Gastroesophageal sphincter (tissue), 4 donors: Measurements from ENCODE around the gene TTN. TPM values are rescaled to one million over a fixed set of nuclear protein-coding genes. Genes with fewer than 3 reads are reported as not detected.

Experiments used
- ATAC-seq: fragments of 150-250 bp; one replicate; pipeline ENCODE4 v1.9.1; 2016; ENCODE audit warnings: mild to moderate bottlenecking, moderate library complexity
- H3K27ac ChIP-seq, 4 donors: fragments of 200-600 bp; sonication (generic) in 3 of 4; 1 replicate in 3 of 4; 2 replicates in 1 of 4; pipeline ENCODE4 v1.5.1; 2016 to 2019
- H3K27me3 ChIP-seq: fragments of 200-600 bp; sonication (generic); one replicate; pipeline ENCODE4 v1.5.1; 2019
- H3K36me3 ChIP-seq, 2 donors: fragments of 200-600 bp; sonication (generic); one replicate each; pipeline ENCODE4 v1.5.1; 2019; ENCODE audit warnings: control low read depth in 1 of 2
- H3K4me1 ChIP-seq, 3 donors: fragments of 200-600 bp; sonication (generic); 1 replicate in 2 of 3; 2 replicates in 1 of 3; pipeline ENCODE4 v1.5.1; 2016 to 2019; ENCODE audit warnings: control low read depth in 2 of 3
- H3K4me3 ChIP-seq, 2 donors: fragments of 200-600 bp; sonication (generic); one replicate each; pipeline ENCODE4 v1.5.1; 2019; ENCODE audit warnings: mild to moderate bottlenecking in 1 of 2, moderate library complexity in 1 of 2
- H3K9me3 ChIP-seq, 3 donors: fragments of 200-600 bp; sonication (generic); one replicate each; pipeline ENCODE4 v1.5.1; 2017 to 2019; ENCODE audit warnings: control low read depth in 2 of 3
- EP300 ChIP-seq: sonication (generic); formaldehyde crosslinking; IDR thresholded peaks from one replicate; pipeline ENCODE4 v1.6.1; 2017; ENCODE audit warnings: antibody characterized with exemption, mild to moderate bottlenecking
- POLR2A ChIP-seq, 2 donors: fragments of 450-650 bp; IDR thresholded peaks; one replicate each; pipeline ENCODE4 v1.6.1; 2017; ENCODE audit warnings: antibody characterized with exemption in 2 of 2, mild to moderate bottlenecking in 2 of 2, moderate library complexity in 1 of 2
- POLR2AphosphoS5 ChIP-seq: sonication (generic); formaldehyde crosslinking; IDR thresholded peaks from one replicate; pipeline ENCODE4 v1.6.1; 2017; ENCODE audit warnings: antibody characterized with exemption
- WGBS, 2 donors: methylation state at CpG; one replicate each; pipeline ENCODE4 v1.1.5; 2018; ENCODE audit warnings: low coverage in 1 of 2; 5-methylcytosine and 5-hydroxymethylcytosine counted together
- total RNA-seq, 4 donors: library from RNA; depleted of rRNA; stranded (reverse); fragments of >200 nt; gene quantifications; one replicate each; pipeline ENCODE4 v1.1.0, GENCODE V29; 2016
- TF ChIP-seq, protein P1 (sequence below), 4 experiments: fragments of 200-600 bp in 2 of 4; fragments of 450-650 bp in 2 of 4; sonication (generic) in 1 of 4; IDR thresholded peaks; one replicate each; pipeline ENCODE4 v1.5.1; 2017 to 2019; ENCODE audit warnings: antibody characterized with exemption in 4 of 4, mild to moderate bottlenecking in 2 of 4, moderate library complexity in 2 of 4

The TTN gene
- total RNA-seq, 4 donors from 2014 or later, result 5.0 to 12.8 (median 8.3) TPM

DNA sequence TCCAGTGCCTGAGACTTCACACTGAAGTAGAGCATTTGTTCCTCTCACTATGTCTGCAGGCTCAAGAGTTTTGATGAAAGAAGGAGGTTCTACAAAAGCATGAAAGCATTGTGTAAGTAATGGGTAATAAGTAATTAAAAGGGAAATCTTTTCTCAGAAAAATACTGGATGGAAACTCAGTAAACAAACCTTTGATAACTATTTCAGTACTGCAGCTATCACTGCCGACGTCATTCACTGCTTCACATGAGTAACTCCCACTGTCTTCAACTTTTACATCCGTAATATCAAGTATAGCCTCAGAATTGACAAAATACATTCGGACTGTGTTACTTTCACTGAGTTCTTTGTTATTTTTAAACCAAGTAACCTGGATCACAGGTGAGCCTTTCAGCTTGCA is 72.7 kb downstream of the TTN start:
- no peaks in the 10 kb centered on the region for H3K4me1 ChIP-seq
- no peaks in the 10 kb centered on the region for H3K36me3 ChIP-seq
- no peak overlapping the region for H3K27ac ChIP-seq
- H3K9me3 ChIP-seq, result no peaks in the 10 kb centered on the region
- H3K27me3 ChIP-seq, result no peaks in the 10 kb centered on the region
- no peak overlapping the region for H3K4me3 ChIP-seq
- 86 to 89% methylated on average over 4 of the region's 4 CpGs for WGBS, 2 donors
- ATAC-seq, result no peak
- TF ChIP-seq POLR2A (IDR thresholded peaks at IDR 0.05) (no peak), EP300 (no peak), POLR2AphosphoS5 (no peak)
- TF ChIP-seq, protein P1, sequence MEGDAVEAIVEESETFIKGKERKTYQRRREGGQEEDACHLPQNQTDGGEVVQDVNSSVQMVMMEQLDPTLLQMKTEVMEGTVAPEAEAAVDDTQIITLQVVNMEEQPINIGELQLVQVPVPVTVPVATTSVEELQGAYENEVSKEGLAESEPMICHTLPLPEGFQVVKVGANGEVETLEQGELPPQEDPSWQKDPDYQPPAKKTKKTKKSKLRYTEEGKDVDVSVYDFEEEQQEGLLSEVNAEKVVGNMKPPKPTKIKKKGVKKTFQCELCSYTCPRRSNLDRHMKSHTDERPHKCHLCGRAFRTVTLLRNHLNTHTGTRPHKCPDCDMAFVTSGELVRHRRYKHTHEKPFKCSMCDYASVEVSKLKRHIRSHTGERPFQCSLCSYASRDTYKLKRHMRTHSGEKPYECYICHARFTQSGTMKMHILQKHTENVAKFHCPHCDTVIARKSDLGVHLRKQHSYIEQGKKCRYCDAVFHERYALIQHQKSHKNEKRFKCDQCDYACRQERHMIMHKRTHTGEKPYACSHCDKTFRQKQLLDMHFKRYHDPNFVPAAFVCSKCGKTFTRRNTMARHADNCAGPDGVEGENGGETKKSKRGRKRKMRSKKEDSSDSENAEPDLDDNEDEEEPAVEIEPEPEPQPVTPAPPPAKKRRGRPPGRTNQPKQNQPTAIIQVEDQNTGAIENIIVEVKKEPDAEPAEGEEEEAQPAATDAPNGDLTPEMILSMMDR (IDR thresholded peaks at IDR 0.05), result no peak

DNA sequence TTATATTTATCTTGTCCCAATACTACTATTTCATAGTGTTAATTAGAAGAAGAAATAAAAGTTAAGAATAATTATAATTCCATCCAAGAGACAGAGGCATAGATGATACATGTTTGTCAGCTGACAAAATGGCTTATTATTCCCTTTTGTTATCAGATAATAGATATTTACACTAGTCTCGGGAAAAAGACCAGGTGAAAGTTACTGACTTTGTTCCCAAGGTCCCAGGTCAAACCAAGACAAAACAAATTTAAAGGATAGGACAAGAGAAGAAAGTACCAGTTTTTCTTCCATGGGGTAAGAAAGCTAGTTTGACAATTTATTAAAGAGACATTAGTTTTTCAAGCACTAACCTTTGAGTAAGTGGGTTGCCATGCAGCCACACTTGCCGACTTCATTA is 73.2 kb downstream of the TTN start:
- Histone ChIP-seq H3K9me3 (no peaks in the 10 kb centered on the region), H3K4me1 (no peaks in the 10 kb centered on the region), H3K27ac (no peak overlapping the region), H3K36me3 (no peaks in the 10 kb centered on the region), H3K4me3 (no peak overlapping the region), H3K27me3 (no peaks in the 10 kb centered on the region)
- 66 to 100% methylated on average over 1 to 2 of the region's 2 CpGs for WGBS, 2 donors
- no peak for ATAC-seq
- no peak for TF ChIP-seq POLR2AphosphoS5
- TF ChIP-seq, protein P1 (IDR thresholded peaks at IDR 0.05), result no peak
- no peak for TF ChIP-seq EP300
- no peak for TF ChIP-seq POLR2A (IDR thresholded peaks at IDR 0.05)

DNA sequence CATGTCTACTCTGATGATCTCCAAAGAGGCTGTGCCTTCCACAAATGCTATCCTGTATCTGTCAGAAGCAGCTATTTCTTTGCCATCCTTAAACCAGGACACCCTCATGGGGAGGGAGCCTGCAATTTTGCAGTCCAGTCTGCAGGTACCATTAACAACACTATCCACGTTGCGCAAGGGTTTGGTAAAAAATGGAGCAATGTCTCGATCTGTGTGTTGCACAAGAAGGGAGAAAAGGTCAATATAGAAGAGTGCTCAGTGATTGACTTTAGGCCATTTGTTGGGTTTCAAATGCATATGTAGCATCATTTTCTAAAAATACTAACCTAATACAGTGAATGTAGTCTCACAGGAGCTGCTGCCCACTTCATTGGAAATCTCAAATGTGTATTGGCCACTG is 74.3 kb downstream of the TTN start:
- 90% methylated on average over 2 to 3 of the region's 3 CpGs for WGBS, 2 donors
- H3K36me3 ChIP-seq, result no peaks in the 10 kb centered on the region
- no peak overlapping the region for H3K27ac ChIP-seq
- no peaks in the 10 kb centered on the region for H3K4me1 ChIP-seq
- no peaks in the 10 kb centered on the region for H3K9me3 ChIP-seq
- no peak overlapping the region for H3K4me3 ChIP-seq
- ATAC-seq, result no peak
- H3K27me3 ChIP-seq, result no peaks in the 10 kb centered on the region
- TF ChIP-seq POLR2A (IDR thresholded peaks at IDR 0.05), result no peak
- no peak for TF ChIP-seq POLR2AphosphoS5
- TF ChIP-seq EP300, result no peak
- TF ChIP-seq, protein P1 (IDR thresholded peaks at IDR 0.05), result no peak

DNA sequence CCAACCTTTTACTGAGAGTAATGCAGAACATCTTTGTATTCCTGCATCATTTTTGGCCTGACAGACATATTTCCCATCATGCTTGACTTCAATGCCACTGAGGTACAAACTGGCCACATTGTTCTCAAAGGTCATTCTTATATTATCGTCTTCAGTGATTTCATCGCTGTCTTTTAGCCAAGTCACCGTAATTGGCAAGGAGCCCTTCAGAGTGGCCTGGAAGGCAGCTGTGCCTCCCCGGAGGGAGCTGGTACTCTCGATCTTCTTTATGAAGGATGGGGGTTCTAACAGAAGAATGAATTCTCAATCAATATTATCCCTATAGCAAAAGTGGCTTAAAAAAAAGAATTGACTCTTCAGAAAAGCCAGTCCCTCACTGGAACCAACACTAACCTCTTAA is 75.9 kb downstream of the TTN start:
- Histone ChIP-seq H3K27me3 (no peaks in the 10 kb centered on the region), H3K4me3 (no peak overlapping the region), H3K36me3 (no peaks in the 10 kb centered on the region), H3K27ac (no peak overlapping the region), H3K9me3 (no peaks in the 10 kb centered on the region), H3K4me1 (no peaks in the 10 kb centered on the region)
- TF ChIP-seq POLR2AphosphoS5 (no peak), EP300 (no peak), POLR2A (IDR thresholded peaks at IDR 0.05) (no peak)
- TF ChIP-seq, protein P1 (IDR thresholded peaks at IDR 0.05), result no peak
- WGBS, 2 donors, result 57 to 92% methylated on average over 1 to 5 of the region's 5 CpGs
- no peak for ATAC-seq

DNA sequence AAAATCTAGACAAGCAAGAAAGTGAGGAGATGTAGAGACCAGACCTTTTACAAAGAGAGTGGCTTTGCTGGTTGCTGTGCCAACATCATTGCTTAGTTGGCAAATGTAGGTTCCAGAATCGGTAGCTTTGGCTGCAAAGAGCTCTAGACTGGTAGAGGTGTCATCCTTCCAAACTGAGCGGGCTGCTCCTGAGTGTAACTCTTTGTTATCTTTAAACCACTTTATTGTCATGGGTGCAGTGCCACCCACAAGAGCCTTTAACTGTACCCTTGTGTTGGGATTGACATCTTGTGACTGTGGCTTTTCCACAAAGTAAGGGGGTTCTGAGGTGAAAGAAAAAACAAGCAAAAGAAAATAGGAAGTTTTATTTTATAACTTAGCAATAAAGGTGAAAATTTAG is 77.2 kb downstream of the TTN start:
- ATAC-seq, result no peak
- no peak overlapping the region for H3K4me3 ChIP-seq
- WGBS, 2 donors, result 80 to 85% methylated on average over 2 of the region's 2 CpGs
- no peaks in the 10 kb centered on the region for H3K36me3 ChIP-seq
- no peak overlapping the region for H3K27ac ChIP-seq
- TF ChIP-seq, protein P1 (IDR thresholded peaks at IDR 0.05), result no peak
- no peak for TF ChIP-seq POLR2AphosphoS5
- no peak for TF ChIP-seq POLR2A (IDR thresholded peaks at IDR 0.05)
- TF ChIP-seq EP300, result no peak
- no peaks in the 10 kb centered on the region for H3K9me3 ChIP-seq
- no peaks in the 10 kb centered on the region for H3K4me1 ChIP-seq
- H3K27me3 ChIP-seq, result no peaks in the 10 kb centered on the region
